PFSK-1 (cell line): ENCODE results near the gene CORO1C.
A peak's percentile ranks its signal among the peaks of the same experiment; 100 is the strongest.

Experiments
- FOXP2 ChIP-seq: optimal IDR thresholded peaks from 2 replicates; pipeline ENCODE3; 2011; ENCODE audit warnings: borderline replicate concordance, control low read depth, inconsistent platforms; ENCODE audit not compliant: insufficient read depth; ENCODE audit errors: extremely low read length, extremely low read depth
- POLR2AphosphoS5 ChIP-seq: IDR thresholded peaks from 2 replicates; pipeline ENCODE4 v1.6.1; 2012; ENCODE audit warnings: low read depth, mild to moderate bottlenecking, control low read depth, low read length, moderate library complexity
- SIN3A ChIP-seq: IDR thresholded peaks from 2 replicates; pipeline ENCODE4 v1.6.1; 2012; ENCODE audit warnings: mild to moderate bottlenecking, low read length, moderate library complexity, borderline replicate concordance; ENCODE audit not compliant: insufficient read depth
- TAF1 ChIP-seq: IDR thresholded peaks from 2 replicates; pipeline ENCODE4 v1.6.1; 2012; ENCODE audit warnings: low read length, control low read depth, borderline replicate concordance; ENCODE audit not compliant: insufficient read depth
- TF ChIP-seq, protein P1 (sequence below), 2 experiments: IDR thresholded peaks; 2 replicates each; pipeline versions ENCODE4 v1.6.1 to v1.8.0; 2011 to 2012; ENCODE audit warnings: low read depth in 2 of 2, low read length in 2 of 2, control low read depth in 1 of 2, inconsistent platforms in 1 of 2, mild to moderate bottlenecking in 1 of 2, moderate library complexity in 1 of 2; ENCODE audit not compliant: insufficient read depth in 1 of 2

CORO1C gene

DNA sequence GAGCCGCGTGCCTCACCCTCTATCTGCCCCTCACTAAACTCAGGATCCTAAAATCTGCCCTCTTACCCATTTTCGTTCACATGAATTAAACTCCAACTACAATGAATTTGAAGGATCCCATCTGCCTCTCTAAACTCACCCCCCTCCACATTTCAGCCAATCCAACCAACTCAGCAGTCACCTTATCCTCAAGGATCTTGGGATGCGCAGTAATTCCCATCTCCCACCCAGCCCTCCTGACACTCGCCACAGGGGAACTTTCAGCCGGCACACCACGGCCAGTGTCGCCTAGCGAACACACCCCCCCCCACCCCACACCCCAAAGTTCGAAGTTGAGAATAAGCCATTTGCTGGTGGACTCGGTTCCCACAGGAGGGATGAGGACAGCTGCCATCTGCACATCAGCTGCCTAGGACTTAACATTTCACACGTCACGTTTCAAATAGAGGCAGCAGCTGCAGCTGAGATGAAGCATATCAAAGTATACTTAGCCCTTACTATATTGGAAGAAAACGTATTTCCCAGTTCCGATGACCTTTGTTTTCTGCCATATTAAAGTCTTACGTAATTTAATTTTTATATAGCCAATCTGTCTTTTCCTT, 88.9 kb downstream of the CORO1C start:
- TF ChIP-seq FOXP2 (no peak), TAF1 (no peak), POLR2AphosphoS5 (no peak), SIN3A (no peak)
- TF ChIP-seq, protein P1, sequence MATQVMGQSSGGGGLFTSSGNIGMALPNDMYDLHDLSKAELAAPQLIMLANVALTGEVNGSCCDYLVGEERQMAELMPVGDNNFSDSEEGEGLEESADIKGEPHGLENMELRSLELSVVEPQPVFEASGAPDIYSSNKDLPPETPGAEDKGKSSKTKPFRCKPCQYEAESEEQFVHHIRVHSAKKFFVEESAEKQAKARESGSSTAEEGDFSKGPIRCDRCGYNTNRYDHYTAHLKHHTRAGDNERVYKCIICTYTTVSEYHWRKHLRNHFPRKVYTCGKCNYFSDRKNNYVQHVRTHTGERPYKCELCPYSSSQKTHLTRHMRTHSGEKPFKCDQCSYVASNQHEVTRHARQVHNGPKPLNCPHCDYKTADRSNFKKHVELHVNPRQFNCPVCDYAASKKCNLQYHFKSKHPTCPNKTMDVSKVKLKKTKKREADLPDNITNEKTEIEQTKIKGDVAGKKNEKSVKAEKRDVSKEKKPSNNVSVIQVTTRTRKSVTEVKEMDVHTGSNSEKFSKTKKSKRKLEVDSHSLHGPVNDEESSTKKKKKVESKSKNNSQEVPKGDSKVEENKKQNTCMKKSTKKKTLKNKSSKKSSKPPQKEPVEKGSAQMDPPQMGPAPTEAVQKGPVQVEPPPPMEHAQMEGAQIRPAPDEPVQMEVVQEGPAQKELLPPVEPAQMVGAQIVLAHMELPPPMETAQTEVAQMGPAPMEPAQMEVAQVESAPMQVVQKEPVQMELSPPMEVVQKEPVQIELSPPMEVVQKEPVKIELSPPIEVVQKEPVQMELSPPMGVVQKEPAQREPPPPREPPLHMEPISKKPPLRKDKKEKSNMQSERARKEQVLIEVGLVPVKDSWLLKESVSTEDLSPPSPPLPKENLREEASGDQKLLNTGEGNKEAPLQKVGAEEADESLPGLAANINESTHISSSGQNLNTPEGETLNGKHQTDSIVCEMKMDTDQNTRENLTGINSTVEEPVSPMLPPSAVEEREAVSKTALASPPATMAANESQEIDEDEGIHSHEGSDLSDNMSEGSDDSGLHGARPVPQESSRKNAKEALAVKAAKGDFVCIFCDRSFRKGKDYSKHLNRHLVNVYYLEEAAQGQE (IDR thresholded peaks at IDR 0.05; ENCODE audit: insufficient read depth in 1 of 2, low read depth in 2 of 2, low read length in 2 of 2) = no peak

DNA sequence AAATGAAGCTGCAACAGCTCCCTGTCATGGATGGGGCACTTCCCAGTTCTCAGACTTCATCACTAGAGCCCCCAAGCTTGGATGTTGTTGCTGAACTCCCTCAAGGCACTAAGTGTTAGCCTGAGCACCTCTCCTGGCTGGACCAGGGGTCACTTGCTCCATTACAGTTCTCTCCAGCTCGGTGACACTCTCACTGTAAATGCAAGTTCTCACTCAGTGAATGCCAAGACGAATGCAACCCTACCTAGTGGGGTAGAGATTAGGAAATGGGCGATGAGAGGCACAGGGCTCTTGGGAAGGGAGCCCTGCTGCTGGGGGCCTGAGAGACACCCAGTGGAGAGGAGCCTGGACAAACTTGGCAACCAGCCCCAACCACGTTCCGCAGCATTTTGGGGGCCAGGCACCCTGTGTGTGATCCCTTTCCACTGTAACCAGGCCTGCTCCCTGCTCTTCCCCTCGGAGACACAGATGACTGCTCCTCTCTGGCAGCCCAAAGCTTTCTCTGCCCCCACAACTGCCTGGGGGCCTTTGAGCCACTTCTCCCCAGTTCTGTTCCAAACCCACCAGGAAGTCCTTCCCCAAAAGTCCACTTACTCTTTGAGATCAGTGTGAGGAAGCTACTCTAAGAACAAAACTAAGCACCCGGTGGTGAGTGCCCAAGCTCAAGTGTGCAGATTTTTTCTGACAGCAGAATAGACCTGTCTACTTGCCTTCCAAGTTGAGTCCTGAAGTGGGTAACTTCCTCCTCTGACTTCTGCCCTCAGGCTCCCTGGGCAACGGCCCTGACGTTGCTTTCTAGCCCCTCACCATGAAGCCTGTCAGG, 89.7 kb downstream of the CORO1C start:
- TF ChIP-seq FOXP2 (no peak), POLR2AphosphoS5 (peak; percentile 38; the same call in 1 of the 2 replicates)

DNA sequence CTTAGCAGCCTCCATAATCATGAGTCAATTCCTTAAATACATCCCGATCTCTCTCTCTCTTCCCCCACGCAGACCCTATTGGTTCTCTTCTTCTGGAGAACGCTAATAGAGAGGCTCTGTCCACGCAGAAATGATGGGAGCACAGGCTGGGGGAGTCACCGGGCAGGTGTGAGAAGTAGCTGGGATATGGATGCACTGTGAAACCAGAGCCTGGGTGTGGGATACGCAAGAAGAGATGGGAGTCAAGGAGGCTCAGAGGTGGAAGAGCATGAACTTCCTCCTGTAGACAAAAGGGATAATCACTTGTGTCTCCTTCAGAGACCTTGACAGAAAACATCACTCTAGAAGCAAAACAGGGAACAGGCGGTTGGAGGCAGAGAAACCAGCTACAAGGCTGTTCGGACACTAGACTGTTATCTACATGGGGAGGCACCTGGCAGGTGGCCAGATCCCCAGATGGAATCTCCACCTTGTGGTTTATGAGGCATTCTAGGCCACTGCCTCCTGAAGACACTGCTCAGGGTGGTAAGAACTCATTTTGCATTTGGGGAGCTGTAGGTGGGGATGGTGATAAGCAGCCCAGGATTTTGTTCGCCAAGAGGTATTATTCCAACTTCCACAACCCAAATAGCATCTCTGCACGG, 90.4 kb downstream of the CORO1C start:
- 0 out of 2 replicates have a peak, but pooled peaks have one; percentile 0 for TF ChIP-seq POLR2AphosphoS5
- no peak for TF ChIP-seq FOXP2

DNA sequence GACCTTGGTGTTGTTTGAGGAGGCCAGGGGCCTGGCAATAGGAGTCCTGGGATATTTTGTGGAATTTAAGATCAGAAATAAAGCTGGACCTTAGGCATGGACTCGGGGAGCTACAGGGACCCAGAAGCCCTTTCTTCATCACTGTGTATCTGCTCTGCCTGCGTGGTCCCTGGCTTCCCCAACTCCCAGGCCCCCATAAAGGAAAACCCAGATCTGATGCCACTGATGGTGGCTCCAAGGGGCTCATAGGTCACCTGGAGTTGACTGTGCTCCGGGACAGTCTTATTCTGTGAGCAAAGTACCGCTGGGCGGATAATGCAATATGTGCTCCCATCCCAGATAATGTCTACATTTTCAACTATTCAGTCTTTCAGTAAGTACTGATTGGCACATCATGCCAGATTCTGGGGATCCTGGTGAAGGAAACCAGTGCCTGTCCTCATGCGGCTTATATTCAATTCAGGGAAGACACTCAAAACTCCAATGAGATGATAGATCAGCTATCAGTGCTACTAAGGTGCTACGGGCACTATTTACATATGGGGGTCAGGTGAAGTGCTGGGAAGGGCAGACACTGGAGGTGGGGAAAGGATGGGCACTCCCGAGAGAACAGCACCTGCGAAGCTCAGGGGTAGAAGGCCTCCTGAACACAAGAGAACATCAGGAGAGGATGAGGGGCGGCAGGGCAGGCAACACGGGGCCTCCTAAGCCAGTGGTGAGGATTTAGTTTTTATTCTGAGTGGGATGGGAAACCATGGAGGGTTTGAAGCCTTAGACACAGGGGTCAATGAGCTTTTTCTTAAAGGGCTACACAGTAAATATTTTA, 92.1 kb downstream of the CORO1C start:
- TF ChIP-seq FOXP2 = no peak
- TF ChIP-seq POLR2AphosphoS5 = no peak
- TF ChIP-seq, protein P1 (IDR thresholded peaks at IDR 0.05; ENCODE audit: insufficient read depth in 1 of 2, low read depth in 2 of 2, low read length in 2 of 2) = no peak
- TF ChIP-seq SIN3A = no peak
- TF ChIP-seq TAF1 = no peak

DNA sequence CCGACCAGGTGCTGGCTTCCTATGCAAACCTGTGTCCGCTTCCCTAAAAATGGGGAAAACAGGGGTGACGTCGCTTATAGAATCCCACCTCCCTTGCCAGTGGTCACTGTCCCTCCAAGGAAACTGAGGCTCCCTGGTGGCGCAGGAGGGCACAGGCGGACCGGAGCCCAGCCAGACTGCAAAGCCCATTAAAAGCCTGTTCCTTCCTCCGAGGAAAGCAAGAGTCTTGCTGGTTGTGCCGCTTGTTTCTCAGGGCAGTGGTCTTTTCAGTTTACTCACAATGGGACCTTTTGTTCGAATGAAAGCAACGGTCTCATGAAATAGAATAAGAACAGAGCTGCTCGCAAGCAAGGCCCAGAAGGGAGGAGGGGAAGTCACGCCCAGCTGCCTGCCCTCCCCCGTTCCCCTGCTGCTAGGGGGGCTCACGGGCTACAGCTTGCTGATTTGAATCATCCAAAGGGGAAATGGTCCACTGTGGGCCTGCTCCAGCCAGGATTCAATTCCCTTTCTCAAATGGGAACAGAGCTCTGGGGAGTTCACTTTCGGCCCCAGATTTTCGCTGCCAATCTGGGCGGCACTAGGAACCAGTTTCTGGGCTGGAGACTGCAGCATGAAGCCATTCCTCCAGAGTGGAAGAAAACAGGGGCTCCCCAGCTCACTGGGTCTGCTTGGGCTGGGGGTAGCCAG, 93.0 kb downstream of the CORO1C start:
- TF ChIP-seq, protein P1 (IDR thresholded peaks at IDR 0.05; ENCODE audit: insufficient read depth in 1 of 2, low read depth in 2 of 2, low read length in 2 of 2) = no peak
